RKO (cell line): Measurements from ENCODE around the gene PRSS38.

Experiments used
- DNase-seq: peaks from one replicate; pipeline ENCODE4 v3.0.0-alpha.2; 2016; ENCODE audit warnings: low spot score

Gene PRSS38

GRCh38 chr1:227793079-227793947, 22.2 kb upstream of the PRSS38 start:
- no peak for DNase-seq

DNA sequence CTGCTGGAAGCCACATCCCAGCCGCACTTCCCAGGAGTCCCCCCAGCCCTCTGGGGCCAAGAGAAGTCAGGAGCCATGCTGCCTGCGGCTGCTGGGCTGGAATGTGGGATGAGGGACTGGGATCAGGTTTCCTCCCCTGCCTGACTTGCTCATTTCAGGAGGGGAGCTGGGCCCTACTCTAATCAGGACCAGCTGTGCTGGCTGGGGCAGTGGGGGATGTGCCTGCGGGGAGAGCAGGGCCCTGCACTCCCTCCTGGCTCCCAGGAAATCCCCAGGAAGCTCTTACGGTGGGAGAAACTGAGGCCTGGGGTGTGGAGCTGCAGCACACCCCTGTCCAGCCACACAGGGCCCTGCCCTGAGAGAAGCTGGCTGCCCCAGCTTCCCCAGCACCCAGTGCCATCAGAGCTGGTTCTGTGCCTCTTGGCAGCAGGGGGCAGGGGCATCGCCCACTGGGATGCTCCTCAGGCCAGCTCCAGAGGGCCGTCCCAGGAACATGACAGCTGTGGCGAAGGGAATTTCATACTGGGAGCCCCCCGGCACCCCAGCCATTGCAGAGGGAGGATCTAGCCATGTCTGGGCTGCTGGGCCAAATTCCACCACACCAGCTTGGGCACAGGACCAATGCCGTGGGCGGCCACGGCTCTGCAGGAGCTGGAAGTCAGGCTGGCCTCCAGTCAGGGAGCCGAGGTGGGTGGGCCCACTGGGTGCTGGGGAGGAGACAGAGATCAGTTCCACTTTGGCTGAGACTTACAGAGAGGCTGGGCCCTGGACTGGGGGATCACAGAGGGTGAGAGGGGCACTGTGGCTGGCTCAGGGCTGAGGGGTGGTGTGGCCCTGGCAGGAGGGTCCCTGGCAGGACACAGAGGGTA, 21.3 kb upstream of the PRSS38 start:
- DNase-seq = no peak

DNA sequence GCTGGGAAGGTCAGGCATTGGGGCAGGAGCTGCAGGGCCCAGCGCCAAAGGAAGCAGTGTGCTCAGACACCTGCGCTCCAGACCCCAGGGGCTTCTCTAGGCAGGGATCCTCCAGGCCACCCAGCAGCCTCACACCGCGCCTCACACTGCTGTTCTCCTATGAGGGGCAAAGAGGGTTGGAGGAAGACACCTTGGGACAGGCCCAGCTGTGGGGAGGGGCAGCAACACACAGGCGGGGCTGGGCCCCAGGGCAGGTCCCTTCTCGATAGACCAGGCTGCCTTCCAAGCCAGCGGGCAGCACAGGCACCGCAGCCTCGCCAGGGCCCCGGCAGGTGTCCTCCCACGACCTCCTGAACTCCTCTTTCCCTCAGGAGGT, 20.7 kb upstream of the PRSS38 start:
- DNase-seq = no peak

DNA sequence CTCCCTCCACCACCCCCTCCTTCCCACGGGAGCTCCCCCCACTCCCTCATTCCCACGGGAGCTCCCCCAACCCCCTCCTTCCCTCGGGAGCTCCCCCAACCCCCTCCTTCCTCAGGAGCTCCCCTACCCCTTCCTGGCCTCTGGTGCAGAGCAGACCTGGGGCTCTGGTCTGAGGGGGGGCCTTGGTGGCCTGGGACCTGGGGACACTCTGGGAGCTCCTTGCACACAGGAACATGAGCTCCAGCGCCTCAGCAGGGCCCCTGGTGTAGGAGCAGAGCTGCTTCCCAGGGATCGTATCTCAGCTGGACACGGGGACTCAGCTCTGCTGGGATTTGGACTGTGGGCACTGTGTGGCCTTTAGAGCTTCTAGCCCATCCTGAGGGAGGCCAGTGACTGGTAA, 19.7 kb upstream of the PRSS38 start:
- DNase-seq = no peak

DNA sequence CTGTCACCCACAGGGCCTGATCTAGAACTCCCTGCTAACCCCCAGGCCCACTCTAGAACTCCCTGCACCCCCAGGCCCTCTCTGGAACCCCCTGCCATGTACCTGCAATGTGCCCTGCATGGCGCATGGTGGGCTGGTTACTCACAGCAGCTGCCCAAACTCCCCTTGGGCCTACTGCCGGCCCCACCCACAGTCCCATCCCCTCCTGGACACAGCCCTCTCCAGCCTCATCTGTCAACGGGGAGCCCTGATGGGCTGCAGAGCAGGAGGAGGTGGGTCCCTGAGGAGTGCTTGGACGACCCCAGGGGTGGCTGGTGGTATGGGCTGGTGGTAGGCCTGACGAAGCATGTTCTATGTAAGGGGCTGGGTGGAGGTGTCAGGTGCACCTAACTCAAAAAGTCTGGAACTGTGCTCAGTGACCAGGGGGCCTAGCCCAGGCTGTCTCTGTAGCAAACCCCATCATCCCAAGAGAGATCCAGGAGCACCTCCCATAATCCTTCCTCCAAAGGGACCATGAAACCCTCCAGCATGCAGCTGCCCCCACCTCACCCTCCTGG, 19.0 kb upstream of the PRSS38 start:
- no peak for DNase-seq

GRCh38 chr1:227797144-227797543, 18.3 kb upstream of the PRSS38 start:
- DNase-seq = no peak

GRCh38 chr1:227797625-227798024, 17.9 kb upstream of the PRSS38 start:
- DNase-seq = no peak

- no peak for DNase-seq
Measured at GRCh38 chr1:227798078-227798802, 17.2 kb upstream of the PRSS38 start.

- DNase-seq = no peak
Measured at GRCh38 chr1:227799756-227800155, 15.7 kb upstream of the PRSS38 start.

GRCh38 chr1:227803933-227804332, 11.5 kb upstream of the PRSS38 start:
- no peak for DNase-seq

GRCh38 chr1:227805606-227806197, 9.8 kb upstream of the PRSS38 start:
- peak; percentile 82 for DNase-seq

- no peak for DNase-seq
Measured at GRCh38 chr1:227808566-227808965, 6.9 kb upstream of the PRSS38 start.

- no peak for DNase-seq
Measured at GRCh38 chr1:227809026-227809425, 6.4 kb upstream of the PRSS38 start.

DNA sequence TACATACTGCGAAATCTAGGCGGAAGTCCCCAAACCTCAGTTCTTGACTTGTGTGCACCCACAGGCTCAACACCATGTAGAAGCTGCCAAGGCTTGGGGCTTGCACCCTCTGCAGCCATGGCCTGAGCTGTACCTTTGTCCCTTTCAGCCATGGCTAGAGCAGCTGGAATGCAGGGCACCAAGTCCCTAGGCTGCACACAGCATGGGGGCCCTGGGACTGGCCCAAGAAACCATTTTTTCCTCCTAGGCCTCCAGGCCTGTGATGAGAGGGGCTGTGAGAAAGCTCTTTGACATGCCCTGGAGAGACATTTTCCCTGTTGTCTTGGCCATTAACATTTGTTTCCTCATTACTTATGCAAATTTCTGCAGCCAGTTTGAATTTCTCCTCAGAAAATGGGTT, 1.5 kb upstream of the PRSS38 start:
- no peak for DNase-seq

- no peak for DNase-seq
Measured at GRCh38 chr1:227816750-227817446, 1.4 kb downstream of the PRSS38 start.

GRCh38 chr1:227823537-227823936, 8.1 kb downstream of the PRSS38 start:
- DNase-seq = no peak

GRCh38 chr1:227824204-227824603, 8.7 kb downstream of the PRSS38 start:
- no peak for DNase-seq

- no peak for DNase-seq
Measured at GRCh38 chr1:227828786-227829185, 13.3 kb downstream of the PRSS38 start.

GRCh38 chr1:227838181-227838580, 22.7 kb downstream of the PRSS38 start:
- no peak for DNase-seq

GRCh38 chr1:227841096-227841495, 25.6 kb downstream of the PRSS38 start:
- no peak for DNase-seq
